GM19463 (cell line): Measurements from ENCODE around the gene THADA.

ENCODE experiments used
- ATAC-seq: cut with Tn5 transposase; IDR thresholded peaks from one replicate; pipeline ENCODE4 v1.9.1; 2021; ENCODE audit warnings: mild to moderate bottlenecking, moderate library complexity; ENCODE audit not compliant: unreplicated experiment

THADA gene

GRCh38 chr2:43266711-43267111 is 329.1 kb downstream of the THADA start:
- ATAC-seq = no peak

GRCh38 chr2:43265421-43265820 is 330.4 kb downstream of the THADA start:
- no peak for ATAC-seq

GRCh38 chr2:43265001-43265400 is 330.8 kb downstream of the THADA start:
- no peak for ATAC-seq

- no peak for ATAC-seq
These were observed 332.9 kb downstream of the THADA start for GRCh38 chr2:43262951-43263350.

- ATAC-seq = no peak
These were observed 333.6 kb downstream of the THADA start for GRCh38 chr2:43262239-43262638.

GRCh38 chr2:43259512-43259911 is 336.3 kb downstream of the THADA start:
- ATAC-seq = no peak

GRCh38 chr2:43258547-43259156 is 337.2 kb downstream of the THADA start:
- ATAC-seq = no peak

GRCh38 chr2:43255296-43255910 is 340.4 kb downstream of the THADA start:
- no peak for ATAC-seq

GRCh38 chr2:43254331-43254730 is 341.5 kb downstream of the THADA start:
- no peak for ATAC-seq

GRCh38 chr2:43251171-43251731 is 344.6 kb downstream of the THADA start:
- no peak for ATAC-seq

- no peak for ATAC-seq
These were observed 345.8 kb downstream of the THADA start for GRCh38 chr2:43250015-43250414.

GRCh38 chr2:43248621-43249020 is 347.2 kb downstream of the THADA start:
- ATAC-seq = no peak

- no peak for ATAC-seq
These were observed 349.2 kb downstream of the THADA start for GRCh38 chr2:43246641-43247040.

- ATAC-seq = no peak
These were observed 354.3 kb downstream of the THADA start for GRCh38 chr2:43241558-43241957.

- no peak for ATAC-seq
These were observed 355.1 kb downstream of the THADA start for GRCh38 chr2:43240766-43241150.

- peak; percentile 63 for ATAC-seq
These were observed 355.7 kb downstream of the THADA start for GRCh38 chr2:43239981-43240765.

GRCh38 chr2:43238813-43239212 is 357.0 kb downstream of the THADA start:
- ATAC-seq = no peak

- no peak for ATAC-seq
These were observed 357.7 kb downstream of the THADA start for GRCh38 chr2:43238176-43238575.

GRCh38 chr2:43233218-43234212 is 362.3 kb downstream of the THADA start:
- no peak for ATAC-seq

GRCh38 chr2:43230951-43231827 is 364.6 kb downstream of the THADA start:
- ATAC-seq = no peak
